GM10248 (cell line): ENCODE measurements around the gene SPA17.

ENCODE experiments used
- CTCF ChIA-PET: fragments of 300-600 bp; sonication (Branson Sonifier 250); formaldehyde crosslinking; extraction: SDS; loops from one replicate; lab custom pipeline; 2021; ENCODE audit warnings: antibody characterized with exemption; lab: Yijun Ruan, JAX
- POLR2A ChIA-PET: fragments of 350-650 bp; sonication (Branson Sonifier 250); formaldehyde crosslinking; extraction: SDS; loops from one replicate; lab custom pipeline; 2020; ENCODE audit warnings: antibody characterized with exemption; lab: Yijun Ruan, JAX
- DNase-seq: peaks from one replicate; pipeline ENCODE4 v3.0.0; 2012; ENCODE audit errors: extremely low spot score
- CTCF ChIP-seq: IDR thresholded peaks from 2 replicates; pipeline ENCODE4 v1.5.1; 2012; ENCODE audit warnings: mild to moderate bottlenecking, low read depth; ENCODE audit errors: extremely low read depth, missing control alignments, control extremely low read depth

SPA17 gene

GRCh38 chr11:124681421-124681820 lies 7.7 kb downstream of the SPA17 start:
- ChIA-PET CTCF (no interaction called here), POLR2A (no interaction called here)
- DNase-seq: no peak
- no peak for TF ChIP-seq CTCF

- TF ChIP-seq CTCF: no peak
- ChIA-PET CTCF (no interaction called here), POLR2A (no interaction called here)
- DNase-seq: no peak
These were observed 8.7 kb downstream of the SPA17 start for GRCh38 chr11:124682443-124682842.

- ChIA-PET CTCF (interaction anchor here (1.0 to 1.1 kb wide), 2 partner anchors 49 to 178 kb away, joined by 3 read pairs; no protein-coding TSS in a partner anchor), POLR2A (no interaction called here)
- no peak for DNase-seq
- TF ChIP-seq CTCF: no peak
These were observed 19.4 kb downstream of the SPA17 start for GRCh38 chr11:124693142-124693541.

DNA sequence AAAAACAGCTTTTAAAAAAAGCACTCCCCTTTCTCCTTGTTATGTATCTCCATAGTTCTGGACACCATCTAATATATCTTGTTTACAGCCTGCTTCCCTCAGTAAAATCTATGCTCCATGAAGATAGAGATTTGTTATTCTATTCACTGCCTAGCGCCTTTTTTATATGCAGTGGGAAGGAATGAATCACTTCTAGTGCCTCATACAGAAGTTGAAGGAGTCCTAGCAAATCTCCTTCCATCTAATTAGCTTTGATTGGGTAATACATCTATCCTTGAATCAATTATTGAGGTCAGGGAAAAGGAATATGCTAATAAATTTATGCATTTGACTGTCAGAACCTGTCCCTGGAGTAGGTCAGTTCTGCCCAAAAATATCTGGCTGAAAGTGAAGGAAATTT lies 25.8 kb downstream of the SPA17 start:
- no peak for TF ChIP-seq CTCF
- ChIA-PET CTCF (interaction anchor here (1.4 to 1.7 kb wide), 2 partner anchors 10 to 94 kb away, joined by 3 to 5 read pairs; no protein-coding TSS in a partner anchor), POLR2A (no interaction called here)
- no peak for DNase-seq

- no peak for DNase-seq
- ChIA-PET POLR2A (no interaction called here), CTCF (interaction anchor here (1.2 to 1.7 kb wide), 3 partner anchors 9 to 94 kb away, joined by 3 to 5 read pairs (median 5); no protein-coding TSS in a partner anchor)
- no peak for TF ChIP-seq CTCF
These were observed 26.3 kb downstream of the SPA17 start for GRCh38 chr11:124700028-124700427.

GRCh38 chr11:124707829-124708228 lies 34.1 kb downstream of the SPA17 start:
- ChIA-PET POLR2A (no interaction called here), CTCF (interaction anchor here (1.0 kb wide), 1 partner anchor 29 kb away, joined by 3 read pairs; no protein-coding TSS in a partner anchor)

More at GRCh38 chr11:124707829-124708228, 34.1 kb downstream of the SPA17 start:
- TF ChIP-seq CTCF: no peak
- no peak for DNase-seq
